Stimulated activated CD4-positive, alpha-beta T cell treated with anti-CD3 and anti-CD28 coated beads, Interleukin-15, amount 100 ng/mL, for 48 hours (primary cell): ENCODE measurements around the gene ADNP.
A peak's percentile ranks its signal among the peaks of the same experiment; 100 is the strongest.

Source experiments
- DNase-seq, 2 donors: peaks; one replicate each; pipeline ENCODE4 v3.0.0-alpha.2; 2020; ENCODE audit warnings: low read depth in 2 of 2

ADNP gene

GRCh38 chr20:50932691-50933280 is 1.5 kb upstream of the ADNP start:
- no peak for DNase-seq

DNA sequence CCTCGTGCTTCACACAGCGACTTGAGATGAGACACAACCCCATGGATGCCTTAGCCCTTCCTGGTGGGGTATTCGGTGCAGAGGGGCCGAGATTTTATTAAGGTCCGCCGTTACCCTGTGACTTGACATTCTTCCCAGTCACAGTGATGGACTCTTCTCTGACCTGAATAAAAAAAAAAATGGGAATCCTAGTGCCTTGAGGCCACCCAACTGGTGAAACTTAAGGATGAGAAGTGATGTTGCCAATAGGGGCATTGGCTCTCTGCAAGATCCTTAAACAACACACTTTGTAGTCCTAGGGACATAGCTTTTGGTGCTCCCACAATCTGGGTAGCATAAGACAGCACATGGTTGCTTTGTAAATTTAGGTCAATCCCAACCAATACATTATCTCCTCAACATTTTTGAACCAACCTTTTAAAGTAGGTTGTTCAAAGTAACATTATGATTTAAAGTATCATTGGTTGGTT is 814 bp upstream of the ADNP start:
- DNase-seq = no peak

- no peak for DNase-seq
Observed at GRCh38 chr20:50930976-50931305, 296 bp downstream of the ADNP start.

DNA sequence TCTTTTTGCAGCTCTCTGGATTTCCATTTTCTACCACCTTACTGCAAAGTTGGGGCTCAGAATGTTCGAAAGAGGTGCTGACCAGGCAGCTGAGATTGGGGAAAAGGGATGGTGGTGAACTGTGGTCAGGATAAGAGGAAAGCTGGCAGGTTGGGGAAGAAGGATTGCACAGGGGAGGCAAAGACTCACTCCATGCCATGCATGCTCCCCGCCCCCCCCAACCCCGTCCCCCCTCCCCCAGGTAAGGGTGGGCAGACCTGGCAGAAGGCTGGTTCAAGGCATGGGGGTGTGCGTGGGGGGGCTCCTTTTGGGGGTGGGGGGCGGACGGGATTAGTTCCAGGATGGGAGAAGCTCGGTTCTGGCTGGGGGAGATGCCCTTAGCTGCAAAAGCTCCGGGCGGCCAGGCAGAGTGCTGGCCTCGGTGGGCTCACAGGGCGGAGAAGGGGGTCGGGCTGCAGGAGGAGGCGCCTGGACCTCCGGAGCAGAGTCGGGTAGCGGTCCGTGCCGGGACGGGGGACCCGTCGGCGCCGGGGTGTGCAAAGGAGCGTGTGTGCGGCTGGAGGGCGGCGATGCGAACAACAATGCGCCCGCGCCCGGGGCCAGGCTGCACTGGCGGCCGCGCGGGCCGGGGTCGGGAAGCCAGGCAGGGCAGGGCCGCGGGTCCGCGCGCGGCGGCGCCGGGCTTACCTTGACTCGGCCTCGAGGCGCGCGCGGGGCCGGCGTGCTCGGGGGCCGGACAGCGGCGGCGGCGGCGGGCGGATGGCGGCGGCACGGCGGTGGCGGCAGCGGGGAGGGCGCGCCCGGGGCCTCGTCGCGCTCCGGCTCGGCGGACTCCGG is 880 bp downstream of the ADNP start:
- no peak for DNase-seq

DNA sequence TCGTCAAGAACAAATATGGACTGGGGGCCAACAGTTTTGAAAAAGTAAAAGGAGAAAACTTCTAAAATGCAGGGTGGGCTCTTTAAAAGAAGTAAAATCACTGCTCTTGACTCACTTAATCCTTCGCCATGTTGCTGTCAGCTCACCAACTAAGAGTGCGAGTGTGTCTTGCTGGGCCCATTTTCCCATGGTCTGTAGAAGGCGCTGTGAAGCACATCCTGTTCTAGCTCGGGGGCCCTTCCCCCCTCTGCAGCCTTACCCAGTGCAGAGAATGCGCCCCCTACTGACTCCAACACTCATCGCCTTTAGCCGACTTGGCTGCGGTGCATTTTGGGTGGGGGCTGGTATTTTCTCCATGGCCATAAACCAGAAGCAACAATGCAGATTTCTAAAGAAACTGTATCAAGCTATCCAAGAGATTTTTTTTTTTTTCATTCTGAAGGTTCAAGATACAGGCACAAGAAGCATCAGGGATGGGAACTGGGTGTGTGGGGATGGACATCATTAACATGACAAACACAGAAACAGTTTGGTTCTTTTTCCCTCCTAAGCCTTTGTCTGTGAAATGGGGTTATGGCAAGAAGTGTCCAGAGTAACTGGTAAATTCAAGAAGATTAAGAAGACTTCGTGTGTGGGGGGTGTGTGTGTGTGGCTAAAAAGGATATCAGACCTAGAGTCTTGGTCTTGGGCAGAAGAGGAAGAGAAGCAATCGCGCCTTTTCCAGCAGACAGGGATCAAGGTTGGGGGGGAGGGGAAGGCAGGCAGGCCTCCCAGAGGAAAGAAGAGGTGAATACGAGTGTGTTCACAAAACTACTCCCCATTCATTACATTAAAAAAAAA is 1.7 kb downstream of the ADNP start:
- peak; percentile 92 to 95 for DNase-seq

- no peak for DNase-seq
Observed at GRCh38 chr20:50928469-50928868, 2.8 kb downstream of the ADNP start.

DNA sequence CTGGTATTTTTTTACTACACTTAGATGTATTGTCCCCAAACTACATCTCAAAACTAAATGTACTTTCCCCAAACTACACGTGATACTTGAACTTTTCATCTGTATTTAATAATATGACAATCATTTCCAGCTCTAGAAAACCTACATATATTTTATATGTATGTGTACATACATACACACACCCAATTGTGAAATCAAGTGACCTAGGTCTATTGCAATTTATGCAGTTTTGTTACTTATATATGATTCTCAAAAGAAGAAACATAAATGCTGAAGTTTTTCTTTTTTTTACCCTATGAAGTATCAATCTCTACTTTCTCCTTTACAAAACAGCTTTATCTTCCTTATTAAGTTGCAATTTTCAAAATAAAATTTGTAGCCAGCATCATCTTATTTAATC is 4.7 kb downstream of the ADNP start:
- no peak for DNase-seq

GRCh38 chr20:50924261-50924920 is 6.8 kb downstream of the ADNP start:
- DNase-seq = no peak

DNA sequence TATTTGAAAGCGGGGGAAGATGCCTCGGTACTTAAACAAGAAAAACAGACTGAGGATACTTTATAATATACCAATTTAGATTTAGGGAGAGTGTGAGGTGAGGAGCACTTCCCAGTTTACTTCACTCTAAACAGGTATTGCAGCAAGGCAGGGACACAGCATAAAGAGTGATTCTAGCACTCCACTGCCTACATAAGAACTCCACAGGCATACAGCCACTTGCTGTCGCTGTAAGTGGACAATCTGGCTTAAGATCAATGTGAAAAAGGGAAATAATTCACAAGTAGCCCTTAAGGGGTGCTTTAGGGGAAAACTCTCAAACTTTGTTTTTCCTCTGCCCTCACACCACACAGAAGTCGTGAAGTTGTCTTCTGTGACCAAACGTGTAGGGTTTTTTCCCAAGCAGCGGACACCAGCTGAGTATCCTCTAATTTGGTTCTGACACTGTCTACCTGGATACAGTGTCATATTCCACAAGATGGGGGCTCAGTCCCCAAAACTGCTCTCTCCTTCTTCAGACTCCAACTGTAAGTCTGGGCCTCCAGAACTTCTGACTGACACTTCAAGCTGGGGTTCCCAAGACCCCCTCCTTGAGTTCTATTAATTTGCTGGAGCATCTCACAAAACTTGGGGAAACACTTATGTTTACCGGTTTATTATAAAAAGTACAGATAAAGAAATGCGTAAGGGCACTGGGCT is 9.3 kb downstream of the ADNP start:
- no peak for DNase-seq

GRCh38 chr20:50920997-50921396 is 10.2 kb downstream of the ADNP start:
- DNase-seq = no peak

DNA sequence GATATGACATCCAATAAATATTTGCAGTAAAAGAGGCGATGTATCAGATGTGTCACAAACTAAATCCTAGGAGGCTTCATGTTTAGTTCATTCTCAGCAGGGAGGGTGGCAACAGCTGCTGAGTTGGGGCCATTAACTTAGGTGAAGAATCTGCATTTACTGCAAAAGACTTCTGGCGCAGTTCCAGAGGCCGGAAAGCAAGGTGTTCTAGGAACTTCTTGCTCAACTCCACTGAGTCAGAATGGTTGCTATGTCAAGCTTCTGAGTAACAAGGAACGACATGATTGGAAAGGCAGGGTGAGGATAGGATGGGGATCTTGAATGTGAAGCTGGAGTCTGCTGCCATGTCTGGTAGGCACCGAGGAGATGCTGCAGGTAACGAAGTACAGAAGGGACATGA is 11.7 kb downstream of the ADNP start:
- no peak for DNase-seq

GRCh38 chr20:50918403-50918802 is 12.8 kb downstream of the ADNP start:
- DNase-seq = no peak

DNA sequence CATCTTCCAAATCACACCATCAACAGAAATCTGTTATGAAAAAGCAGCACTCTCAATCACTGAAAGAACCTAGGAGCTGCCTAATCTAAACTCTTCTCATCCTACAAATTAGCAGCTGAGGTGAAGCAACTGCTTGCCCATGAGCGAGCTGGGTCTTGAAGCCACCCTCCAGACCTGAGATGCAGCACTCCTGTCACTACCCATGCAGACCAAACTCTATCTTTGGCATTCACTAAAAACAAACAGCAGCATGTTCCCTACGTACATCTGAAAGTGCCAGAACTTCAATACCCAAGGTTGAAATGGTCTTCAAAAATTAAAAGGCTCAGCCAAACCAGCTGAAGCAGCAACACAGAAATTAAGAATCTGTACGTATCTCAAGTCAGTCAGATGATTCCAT is 14.3 kb downstream of the ADNP start:
- no peak for DNase-seq

- no peak for DNase-seq
Observed at GRCh38 chr20:50916257-50916656, 15.0 kb downstream of the ADNP start.

GRCh38 chr20:50915424-50915823 is 15.8 kb downstream of the ADNP start:
- no peak for DNase-seq

DNA sequence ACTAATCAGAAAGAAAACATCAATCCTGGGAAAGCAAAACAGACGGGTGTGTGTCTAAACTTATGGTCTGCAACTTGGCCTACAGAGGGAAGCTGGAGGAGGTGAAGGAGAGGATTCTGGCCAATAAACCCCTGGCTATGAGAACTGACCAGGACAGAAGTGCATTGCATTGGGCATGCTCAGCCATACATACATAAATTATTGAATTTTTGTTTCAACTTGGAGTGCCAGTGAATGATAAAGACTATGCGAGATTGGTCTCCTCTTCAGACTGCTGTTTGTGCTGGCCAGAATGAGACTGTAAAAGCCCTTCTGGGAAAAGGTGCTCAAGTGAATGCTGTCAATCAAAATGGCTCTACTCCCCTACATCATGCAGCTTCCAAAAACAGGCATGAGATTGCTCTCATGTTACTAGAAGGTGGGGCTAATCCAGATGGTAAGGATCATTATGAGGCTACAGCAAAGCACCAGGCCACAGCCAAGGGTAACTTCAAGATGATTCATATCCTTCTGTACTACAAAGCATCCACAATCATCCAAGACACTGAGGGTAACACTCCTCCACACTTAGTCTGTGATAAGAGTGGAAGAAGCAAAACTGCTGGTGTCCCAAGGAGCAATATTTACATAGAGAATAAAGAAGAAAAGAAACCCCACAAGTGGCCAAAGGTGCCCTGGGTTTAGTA is 17.4 kb downstream of the ADNP start:
- DNase-seq = no peak

GRCh38 chr20:50911716-50912115 is 19.5 kb downstream of the ADNP start:
- no peak for DNase-seq

DNA sequence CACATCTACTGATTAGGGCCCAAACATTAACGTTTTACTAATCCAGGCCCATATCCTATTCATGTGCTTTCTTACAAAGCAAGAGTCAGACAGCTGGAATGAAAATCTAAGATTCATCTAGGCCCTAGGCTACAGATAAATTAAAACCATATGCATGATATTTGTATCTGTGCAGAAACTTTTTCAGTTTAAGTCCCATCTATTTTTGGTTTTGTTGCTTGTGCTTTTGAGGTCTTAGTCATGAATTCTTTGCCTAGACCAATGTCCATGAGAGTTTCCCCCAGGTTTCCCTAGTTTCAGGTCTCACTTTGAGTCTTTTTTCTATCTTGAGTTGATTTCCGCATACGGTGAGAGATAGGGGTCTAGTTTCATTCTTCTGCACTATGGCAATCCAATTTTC is 20.2 kb downstream of the ADNP start:
- no peak for DNase-seq

GRCh38 chr20:50909413-50909812 is 21.8 kb downstream of the ADNP start:
- no peak for DNase-seq

DNA sequence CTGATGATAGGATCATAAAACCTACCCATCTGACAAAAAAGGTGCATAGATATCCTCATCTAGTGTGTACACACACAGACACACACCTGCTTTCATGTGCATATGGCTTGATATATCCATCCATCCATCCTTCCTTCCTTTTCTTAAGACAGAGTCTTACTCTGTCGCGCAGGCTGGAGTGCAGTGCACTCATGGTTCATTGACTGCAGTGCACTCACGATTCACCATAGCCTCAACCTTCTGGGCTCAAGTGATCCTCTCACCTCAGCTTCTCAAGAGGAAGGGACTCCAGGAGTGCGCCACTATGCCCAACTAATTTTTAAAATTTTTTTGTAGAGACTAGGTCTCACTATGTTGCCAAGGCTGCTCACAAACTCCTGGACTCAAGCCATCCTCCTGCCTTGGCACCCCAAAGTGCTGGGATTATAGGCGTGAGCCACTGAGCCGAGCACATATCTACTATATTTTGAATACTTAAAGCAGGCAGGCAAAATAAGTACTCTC is 27.1 kb downstream of the ADNP start:
- DNase-seq = no peak
